Hepatocyte (in vitro differentiated cells): ENCODE data around the gene AGPS. TPM values are rescaled to one million over a fixed set of nuclear protein-coding genes. Genes with fewer than 3 reads are reported as not detected.

ENCODE experiments used
- DNase-seq: peaks from one replicate; pipeline ENCODE4 v3.0.0-alpha.2; 2016; ENCODE audit warnings: low spot score
- H2AFZ ChIP-seq: fragments of 200-600 bp; sonication (generic); 2 replicates; pipeline ENCODE4 v1.6.0; 2016; ENCODE audit warnings: antibody characterized with exemption, mild to moderate bottlenecking
- H3K27ac ChIP-seq: fragments of 200-600 bp; sonication (generic); 2 replicates; pipeline ENCODE4 v1.5.1; 2016; ENCODE audit warnings: mild to moderate bottlenecking
- H3K27me3 ChIP-seq: fragments of 200-600 bp; sonication (generic); 2 replicates; pipeline ENCODE4 v1.6.1; 2016
- H3K36me3 ChIP-seq: fragments of 200-600 bp; sonication (generic); replicated peaks from 2 replicates; pipeline ENCODE4 v1.5.1; 2016; ENCODE audit warnings: low read depth; ENCODE audit not compliant: insufficient read depth
- H3K4me1 ChIP-seq: fragments of 200-600 bp; sonication (generic); 2 replicates; pipeline ENCODE4 v1.5.1; 2016; ENCODE audit warnings: mild to moderate bottlenecking, moderate library complexity; ENCODE audit not compliant: insufficient read depth
- H3K4me2 ChIP-seq: fragments of 200-600 bp; sonication (generic); 2 replicates; pipeline ENCODE4 v1.6.0; 2016
- H3K4me3 ChIP-seq: fragments of 200-600 bp; sonication (generic); 2 replicates; pipeline ENCODE4 v1.5.1; 2016; ENCODE audit warnings: mild to moderate bottlenecking
- H3K79me2 ChIP-seq: fragments of 200-600 bp; sonication (generic); 2 replicates; pipeline ENCODE4 v1.6.0; 2017; ENCODE audit warnings: mild to moderate bottlenecking
- H3K9me2 ChIP-seq: fragments of 200-600 bp; sonication (generic); replicated peaks from 2 replicates; pipeline ENCODE4 v1.6.0; 2017; ENCODE audit warnings: mild to moderate bottlenecking; ENCODE audit not compliant: insufficient read depth
- H3K9me3 ChIP-seq: fragments of 200-600 bp; sonication (generic); 2 replicates; pipeline ENCODE4 v1.5.1; 2016; ENCODE audit warnings: low read depth, mild to moderate bottlenecking
- H4K20me1 ChIP-seq: fragments of 200-600 bp; sonication (generic); 2 replicates; pipeline ENCODE4 v1.6.0; 2016; ENCODE audit warnings: mild to moderate bottlenecking; ENCODE audit not compliant: insufficient read depth, poor library complexity, severe bottlenecking
- CTCF ChIP-seq: fragments of 200-600 bp; sonication (generic); IDR thresholded peaks from 2 replicates; pipeline ENCODE4 v1.5.1; 2016; ENCODE audit warnings: antibody characterized with exemption, mild to moderate bottlenecking; ENCODE audit not compliant: poor library complexity
- EZH2 ChIP-seq: fragments of 200-600 bp; sonication (generic); IDR thresholded peaks from 2 replicates; pipeline ENCODE4 v1.6.1; 2016; ENCODE audit warnings: antibody characterized with exemption, mild to moderate bottlenecking, borderline replicate concordance
- EZH2phosphoT487 ChIP-seq: fragments of 200-600 bp; sonication (generic); IDR thresholded peaks from one replicate; pipeline ENCODE4 v1.6.1; 2018; ENCODE audit warnings: antibody characterized with exemption, mild to moderate bottlenecking, low read depth, moderate library complexity; ENCODE audit not compliant: unreplicated experiment, severe bottlenecking
- WGBS: methylation state at CpG from one replicate; pipeline ENCODE4 v1.1.6; 2016; ENCODE audit warnings: low lambda C conversion rate; ENCODE audit errors: missing lambda C conversion rate; 5-methylcytosine and 5-hydroxymethylcytosine counted together
- polyA plus RNA-seq: library from polyadenylated mRNA; unstranded; fragments of >200 nt; fragmentation: Nextera tagmentation; extraction: Ambion mirVana; gene quantifications from 2 replicates; pipeline ENCODE4 v1.2.1, GENCODE V29; 2016
- total RNA-seq: library from RNA; depleted of rRNA; stranded (reverse); fragments of >200 nt; gene quantifications from 2 replicates; pipeline ENCODE4 v1.2.3, GENCODE V29; 2014

The AGPS gene
- total and polyA plus RNA-seq, 2 experiments from 2014 or later: 26.6 to 36.1 TPM

- no peaks in the 10 kb centered on the region for H3K9me2 ChIP-seq
- no peak for DNase-seq
- H3K79me2 ChIP-seq: no peaks in the 10 kb centered on the region
- H3K27ac ChIP-seq: no peak overlapping the region
- no peaks in the 10 kb centered on the region for H3K27me3 ChIP-seq
- H3K4me3 ChIP-seq: no peak overlapping the region
- H3K4me1 ChIP-seq: peaks cover 9% of the 10 kb centered on the region
- H3K4me2 ChIP-seq: no peak overlapping the region
- no peak for TF ChIP-seq EZH2phosphoT487
- no peak for TF ChIP-seq CTCF
- no peak for TF ChIP-seq EZH2
- H4K20me1 ChIP-seq: no peaks in the 10 kb centered on the region
- no peak overlapping the region for H2AFZ ChIP-seq
- H3K36me3 ChIP-seq: no peaks in the 10 kb centered on the region
- 92% methylated on average over 3 of the region's 3 CpGs for WGBS
- H3K9me3 ChIP-seq: no peaks in the 10 kb centered on the region
These were observed 132.9 kb downstream of the AGPS start for GRCh38 chr2:177525351-177525924.

GRCh38 chr2:177528351-177528933 lies 135.9 kb downstream of the AGPS start:
- no peaks in the 10 kb centered on the region for H4K20me1 ChIP-seq
- no peak overlapping the region for H3K4me3 ChIP-seq
- no peaks in the 10 kb centered on the region for H3K9me2 ChIP-seq
- no peak overlapping the region for H3K27ac ChIP-seq
- H3K79me2 ChIP-seq: no peaks in the 10 kb centered on the region
- no peak overlapping the region for H2AFZ ChIP-seq
- no peaks in the 10 kb centered on the region for H3K27me3 ChIP-seq
- DNase-seq: no peak
- no peak overlapping the region for H3K4me2 ChIP-seq
- H3K9me3 ChIP-seq: no peaks in the 10 kb centered on the region
- no peak for TF ChIP-seq CTCF
- no peak for TF ChIP-seq EZH2
- no peak for TF ChIP-seq EZH2phosphoT487
- H3K36me3 ChIP-seq: no peaks in the 10 kb centered on the region
- peaks cover 7% of the 10 kb centered on the region for H3K4me1 ChIP-seq

GRCh38 chr2:177529166-177529565 lies 136.6 kb downstream of the AGPS start:
- TF ChIP-seq EZH2phosphoT487 (no peak), CTCF (no peak), EZH2 (no peak)
- H4K20me1 ChIP-seq: no peaks in the 10 kb centered on the region
- no peaks in the 10 kb centered on the region for H3K79me2 ChIP-seq
- no peaks in the 10 kb centered on the region for H3K9me3 ChIP-seq
- WGBS: 98% methylated on average over 3 of the region's 3 CpGs
- H3K4me2 ChIP-seq: no peak overlapping the region
- peaks cover 7% of the 10 kb centered on the region for H3K4me1 ChIP-seq
- H3K4me3 ChIP-seq: no peak overlapping the region
- H2AFZ ChIP-seq: no peak overlapping the region
- no peak overlapping the region for H3K27ac ChIP-seq
- no peak for DNase-seq
- H3K36me3 ChIP-seq: no peaks in the 10 kb centered on the region
- H3K27me3 ChIP-seq: no peaks in the 10 kb centered on the region
- no peaks in the 10 kb centered on the region for H3K9me2 ChIP-seq
